HG03039 (cell line): Measurements from ENCODE around the gene HIKESHI.
"Not testable (repeated sequence)": the region's sequence is repeated elsewhere in the genome, so short reads cannot be mapped to it uniquely, and the experiment has no call there.

Experiments used
- ATAC-seq: cut with Tn5 transposase; IDR thresholded peaks from one replicate; pipeline ENCODE4 v1.9.1; 2021; ENCODE audit warnings: mild to moderate bottlenecking, moderate library complexity; ENCODE audit not compliant: unreplicated experiment

Gene HIKESHI

DNA sequence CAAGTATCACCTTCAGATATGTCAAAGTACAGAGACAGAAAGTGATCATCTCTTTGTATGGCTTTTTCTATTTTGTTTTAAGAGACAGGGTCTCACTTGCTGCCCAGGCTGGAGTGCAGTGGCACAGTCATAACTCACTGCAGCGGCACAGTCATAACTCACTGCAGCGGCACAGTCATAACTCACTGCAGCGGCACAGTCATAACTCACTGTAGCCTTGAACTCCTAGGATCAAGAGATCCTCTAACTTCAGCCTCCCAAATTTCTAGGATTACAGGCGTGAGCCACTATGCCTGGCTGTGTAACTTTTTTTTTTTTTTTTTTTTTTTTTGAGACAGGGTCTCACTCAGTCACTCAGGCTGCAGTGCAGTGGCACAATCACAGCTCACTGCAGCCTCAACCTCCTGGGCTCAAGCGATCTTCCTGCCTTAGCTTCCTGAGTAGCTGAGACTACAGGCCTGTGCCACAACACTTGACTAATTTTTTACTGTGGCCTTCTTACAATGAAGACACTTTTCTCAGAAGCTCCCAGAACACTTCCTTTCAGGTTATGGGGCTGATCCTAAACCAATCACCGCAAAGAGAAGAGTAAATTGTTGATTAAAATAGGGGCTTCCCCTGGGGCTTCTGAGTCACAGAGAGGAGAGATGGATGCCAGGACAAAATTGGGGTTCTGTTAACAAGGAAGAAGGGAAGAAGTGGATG, 9.0 kb upstream of the HIKESHI start:
- ATAC-seq, result peak; percentile 71

DNA sequence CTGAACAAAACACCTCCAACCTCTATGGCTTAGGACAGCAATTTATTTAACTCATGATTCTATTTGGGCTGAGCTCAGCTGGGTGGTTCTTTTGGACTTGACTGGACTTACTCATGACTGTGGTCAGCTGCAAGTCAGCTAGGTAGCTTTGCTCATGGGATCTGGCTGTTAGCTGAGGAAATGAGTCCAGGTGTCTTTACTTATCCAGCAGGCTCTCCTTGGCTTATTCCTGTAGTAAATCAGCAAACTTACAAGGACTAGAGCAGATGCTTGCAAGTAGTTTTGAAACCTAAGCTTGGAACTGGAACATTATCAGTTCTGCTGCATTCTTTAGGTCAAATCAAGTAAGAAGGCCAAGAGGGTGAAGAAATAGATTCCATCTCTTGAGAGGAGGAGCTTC, 8.0 kb upstream of the HIKESHI start:
- ATAC-seq, result no peak

DNA sequence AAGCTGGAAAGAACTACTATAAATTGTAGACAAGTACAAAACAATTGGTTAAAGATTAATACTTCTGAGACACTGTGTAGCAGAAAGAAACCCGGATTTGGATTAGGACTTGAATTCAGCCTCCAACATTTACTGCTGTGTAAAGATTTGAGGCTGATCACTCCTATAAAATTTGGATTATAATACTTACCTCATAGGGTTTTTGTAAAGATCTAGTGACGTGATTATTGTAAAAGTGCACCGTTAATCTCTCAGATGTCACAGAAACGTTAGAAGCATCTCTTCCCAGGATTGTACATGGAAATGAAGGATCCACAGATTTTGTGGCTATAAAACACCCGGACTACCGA, 323 bp upstream of the HIKESHI start:
- ATAC-seq, result no peak

DNA sequence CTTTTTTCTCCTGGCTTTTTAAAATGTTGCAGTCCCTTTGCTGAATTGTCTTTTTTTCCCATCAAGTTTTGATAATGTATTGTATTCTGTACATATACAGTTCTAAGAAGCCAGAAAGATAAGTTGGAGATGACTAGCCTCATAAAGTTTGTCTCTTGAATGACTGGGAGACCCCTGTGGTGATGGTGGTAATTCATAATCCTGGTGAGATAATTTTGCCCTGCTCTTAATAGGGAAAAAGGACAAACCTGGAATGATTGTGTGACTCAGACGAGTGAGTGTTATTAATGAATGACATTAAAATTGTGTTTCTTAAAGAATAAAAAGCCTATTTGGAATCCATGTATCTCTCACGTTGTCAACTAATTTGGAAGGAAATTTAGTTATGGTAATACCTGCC, 1.2 kb downstream of the HIKESHI start:
- no peak for ATAC-seq

DNA sequence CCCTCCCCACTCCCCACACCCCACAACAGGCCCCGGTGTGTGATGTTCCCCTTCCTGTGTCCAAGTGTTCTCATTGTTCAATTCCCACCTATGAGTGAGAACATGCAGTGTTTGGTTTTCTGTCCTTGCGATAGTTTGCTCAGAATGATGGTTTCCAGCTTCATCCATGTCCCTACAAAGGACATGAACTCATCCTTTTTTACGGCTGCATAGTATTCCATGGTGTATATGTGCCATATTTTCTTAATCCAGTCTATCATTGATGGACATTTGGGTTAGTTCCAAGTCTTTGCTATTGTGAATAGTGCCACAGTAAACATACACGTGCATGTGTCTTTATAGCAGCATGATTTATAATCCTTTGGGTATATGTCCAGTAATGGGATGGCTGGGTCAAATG, 6.7 kb downstream of the HIKESHI start:
- not testable (repeated sequence) for ATAC-seq

DNA sequence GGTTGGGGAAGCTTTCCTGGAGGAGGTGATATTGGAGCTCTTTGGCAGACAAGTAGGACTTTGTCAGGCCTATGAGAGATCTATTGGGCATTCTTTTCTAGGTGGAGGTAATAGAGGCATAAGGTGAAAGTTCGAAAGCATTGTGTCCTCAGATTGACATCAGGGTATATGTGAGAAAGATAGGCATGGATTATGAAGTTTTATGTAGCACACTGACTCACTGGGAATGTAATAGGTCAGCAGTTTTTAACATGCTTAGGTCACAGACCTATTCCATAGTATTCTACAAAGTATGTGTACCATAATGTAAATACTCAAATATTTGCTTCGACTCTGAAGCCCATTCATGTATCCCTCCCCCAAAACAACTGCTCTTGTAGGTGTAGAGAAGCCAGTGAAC, 11.8 kb downstream of the HIKESHI start:
- no peak for ATAC-seq

DNA sequence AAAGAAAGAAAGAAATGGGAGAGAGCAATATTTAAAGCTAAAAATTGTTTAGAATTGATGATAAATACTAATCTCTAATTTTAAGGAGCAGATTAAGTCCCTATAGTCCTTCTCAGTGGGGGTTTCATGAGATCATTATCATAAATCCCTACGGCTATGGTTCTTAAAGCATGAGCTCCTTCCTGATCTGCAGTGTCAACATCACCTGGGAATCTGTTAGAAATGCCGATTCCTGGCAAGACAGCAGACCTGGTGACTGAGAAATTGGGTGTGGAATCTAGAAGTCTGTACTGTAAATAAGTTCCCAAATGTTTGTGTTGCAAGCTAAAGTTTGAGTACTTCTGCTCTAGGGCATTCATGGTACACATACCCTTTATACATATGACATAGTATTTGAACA, 12.6 kb downstream of the HIKESHI start:
- ATAC-seq, result no peak

DNA sequence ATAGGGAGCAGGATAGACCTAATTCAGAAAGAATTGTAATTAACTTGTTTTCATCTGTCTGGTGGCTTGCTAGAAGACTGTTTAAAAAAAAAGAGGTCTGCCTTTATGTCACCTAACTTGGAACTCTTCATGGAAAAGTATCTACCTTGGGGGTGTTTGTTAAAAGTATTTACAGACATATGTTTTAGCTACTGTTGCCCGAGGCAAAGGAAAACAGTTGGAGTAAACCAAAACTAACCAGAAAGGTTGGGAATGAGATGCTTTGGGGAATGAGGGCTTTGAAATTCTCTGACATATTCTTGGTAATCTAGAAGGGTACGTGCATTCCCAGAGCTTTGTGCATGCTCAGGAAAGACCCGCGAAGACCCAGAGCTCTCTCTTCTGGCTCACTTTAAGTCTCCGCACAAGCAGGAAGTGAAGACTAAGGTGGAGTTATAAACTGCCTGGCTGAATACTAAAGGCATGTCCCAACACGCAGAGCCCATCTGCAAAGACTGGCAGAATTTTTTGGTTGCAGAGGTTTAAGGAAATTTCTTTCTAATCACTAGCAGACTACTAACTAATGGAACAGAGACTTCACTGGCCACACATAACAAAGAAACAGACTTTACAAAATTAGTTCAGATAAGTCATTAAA, 33.2 kb downstream of the HIKESHI start:
- ATAC-seq, result no peak

DNA sequence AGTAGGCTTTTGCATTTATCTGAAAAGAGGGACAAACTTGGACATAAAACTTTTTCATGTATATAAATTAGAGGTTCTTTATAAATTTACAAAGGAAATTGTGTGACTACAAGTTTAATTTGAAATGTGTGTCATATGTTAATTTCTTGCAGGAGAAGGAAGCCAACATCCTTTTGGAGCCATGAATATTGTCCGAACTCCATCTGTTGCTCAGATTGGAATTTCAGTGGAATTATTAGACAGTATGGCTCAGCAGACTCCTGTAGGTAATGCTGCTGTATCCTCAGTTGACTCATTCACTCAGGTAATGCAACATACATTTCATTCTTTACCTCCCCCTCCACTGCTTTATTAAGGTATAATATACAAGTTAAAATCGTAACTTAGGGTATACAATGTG, 35.2 kb downstream of the HIKESHI start:
- no peak for ATAC-seq

DNA sequence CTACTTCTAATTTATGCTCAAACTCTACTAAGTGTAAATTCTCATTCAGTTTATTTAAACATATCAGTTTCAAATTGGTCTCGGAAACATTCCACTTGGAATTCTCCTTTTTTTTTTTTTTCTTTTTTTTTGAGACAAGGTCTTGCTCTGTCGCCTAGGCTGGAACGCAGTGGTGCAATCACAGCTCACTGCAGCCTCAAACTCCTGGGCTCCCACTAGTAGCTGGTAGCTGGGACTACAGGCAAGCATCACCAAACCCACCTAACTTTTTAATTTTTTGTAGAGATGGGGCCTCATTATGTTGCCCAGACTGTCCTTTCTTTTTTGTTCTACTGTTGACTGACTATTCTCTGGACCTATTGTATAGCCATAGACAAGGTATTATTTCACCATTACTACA, 39.3 kb downstream of the HIKESHI start:
- ATAC-seq, result no peak

DNA sequence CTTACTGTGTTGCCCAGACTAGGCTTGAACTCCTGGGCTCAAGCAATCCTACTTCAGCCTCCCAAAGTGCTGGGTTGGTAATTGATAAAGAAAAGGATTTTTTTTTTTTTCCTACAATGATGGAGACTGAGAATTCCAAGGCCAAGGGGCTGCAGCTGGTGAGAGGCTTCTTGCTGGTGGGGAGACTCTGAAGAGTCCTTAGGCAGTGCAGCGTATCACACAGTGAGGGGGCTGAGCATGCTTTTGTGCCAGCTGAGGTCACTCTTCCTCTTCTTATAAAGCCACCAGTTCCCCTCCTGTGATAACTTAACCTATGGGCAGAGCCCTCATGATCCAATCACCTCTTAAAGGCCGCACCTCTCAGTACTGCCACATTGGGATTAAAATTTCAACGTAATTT, 44.5 kb downstream of the HIKESHI start:
- ATAC-seq, result no peak

DNA sequence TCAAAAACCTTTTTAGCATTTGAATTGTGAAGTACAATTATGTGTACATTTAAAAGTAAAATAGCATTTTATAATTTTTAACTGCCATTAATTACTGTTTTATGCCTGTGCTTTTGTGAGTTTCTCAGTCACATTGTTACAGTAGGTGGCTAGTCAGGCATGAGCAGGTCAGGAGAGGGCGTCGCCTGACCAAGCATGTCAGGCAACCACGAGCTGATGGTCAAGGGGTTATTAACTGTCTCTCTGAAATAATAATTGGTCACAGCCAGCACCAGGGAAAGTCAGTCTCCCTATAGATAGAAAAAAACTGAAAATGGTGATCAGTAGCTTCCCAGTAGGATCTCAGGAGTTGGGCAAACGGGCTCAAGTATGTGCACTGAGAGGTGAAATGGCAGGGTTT, 53.2 kb downstream of the HIKESHI start:
- no peak for ATAC-seq

DNA sequence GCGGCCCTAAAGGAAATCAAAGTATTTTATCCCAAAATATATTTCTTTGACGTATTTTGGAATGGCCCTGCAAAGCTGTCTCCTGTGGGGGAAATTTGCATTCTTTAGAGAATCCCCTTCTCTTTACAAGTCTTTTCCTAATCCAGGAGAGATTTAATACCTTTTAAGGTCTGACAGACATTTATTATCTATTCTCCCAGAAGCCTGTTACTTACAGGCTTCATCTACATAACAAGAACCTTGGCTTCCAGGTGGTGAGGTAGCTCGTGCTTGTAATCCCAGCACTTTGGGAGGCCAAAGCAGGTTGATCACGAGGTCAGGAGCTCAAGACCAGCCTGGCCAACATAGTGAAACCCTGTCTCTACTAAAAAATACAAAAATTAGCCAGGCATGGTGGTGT, 55.4 kb downstream of the HIKESHI start:
- not testable (repeated sequence) for ATAC-seq

DNA sequence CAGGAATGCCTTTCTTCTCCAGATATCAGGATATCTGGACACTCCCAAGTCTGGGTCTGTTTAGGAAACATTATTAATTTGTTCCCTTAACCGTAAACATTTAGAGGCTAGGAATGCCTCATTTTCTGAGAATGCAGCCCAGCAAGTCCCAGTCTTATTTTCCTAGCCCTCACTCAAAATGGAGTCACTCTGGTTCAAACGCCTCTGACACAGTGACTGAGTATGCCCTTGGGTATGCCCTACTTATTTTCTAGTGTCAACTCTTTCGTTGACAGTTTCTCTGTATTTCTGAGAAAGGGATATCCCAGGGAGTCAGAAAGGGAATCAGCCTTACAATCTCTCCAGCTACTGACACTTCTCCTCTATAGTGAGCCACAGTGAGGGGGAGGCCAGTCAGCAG, 56.7 kb downstream of the HIKESHI start:
- ATAC-seq, result no peak

DNA sequence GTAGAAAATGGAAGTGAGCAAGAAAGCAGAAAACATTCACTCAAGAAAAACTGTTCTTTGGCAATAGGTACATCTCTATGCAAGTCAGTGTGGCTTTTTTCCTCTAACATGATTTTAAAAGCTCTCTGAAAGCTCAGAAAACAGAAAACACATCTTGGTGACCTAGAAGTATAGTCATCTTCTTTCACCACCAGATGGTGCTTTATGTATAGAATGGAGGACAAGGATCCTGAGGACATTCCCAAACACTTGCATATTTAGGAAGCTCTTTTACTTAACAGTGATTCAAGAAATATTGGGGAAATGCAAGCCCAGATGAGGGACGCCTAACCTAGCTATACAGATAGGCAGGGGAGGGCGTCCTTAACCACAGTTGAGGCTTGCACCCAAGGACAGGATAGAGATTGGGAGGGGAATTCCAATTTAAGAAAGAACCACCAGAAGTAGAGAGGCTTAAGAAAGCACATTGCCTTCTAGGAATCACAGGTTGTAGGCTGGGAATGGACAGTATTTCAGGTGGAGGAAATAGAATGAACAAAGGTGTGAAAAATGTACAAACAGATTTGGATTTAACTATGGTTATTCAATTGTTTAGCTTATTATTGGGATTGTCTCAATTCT, 58.8 kb downstream of the HIKESHI start:
- ATAC-seq, result no peak

DNA sequence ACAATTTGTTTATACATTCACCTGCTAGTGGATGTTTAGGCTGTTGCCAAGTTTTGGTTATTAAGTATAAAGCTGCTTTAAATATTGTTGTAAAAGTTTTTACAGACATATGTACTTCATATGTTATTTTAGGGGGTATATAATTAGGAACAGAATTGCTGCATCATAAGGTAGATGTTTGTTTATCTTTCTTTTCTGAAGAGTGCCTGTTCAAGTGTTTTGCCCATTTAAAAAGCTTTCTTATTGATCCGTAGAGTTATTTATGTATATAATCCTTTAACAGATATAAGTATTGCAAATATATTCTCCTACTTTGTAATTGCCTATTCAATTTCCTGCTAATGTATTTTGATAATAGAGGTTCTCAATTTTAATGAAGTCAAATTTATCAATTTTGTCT, 61.4 kb downstream of the HIKESHI start:
- ATAC-seq, result no peak

DNA sequence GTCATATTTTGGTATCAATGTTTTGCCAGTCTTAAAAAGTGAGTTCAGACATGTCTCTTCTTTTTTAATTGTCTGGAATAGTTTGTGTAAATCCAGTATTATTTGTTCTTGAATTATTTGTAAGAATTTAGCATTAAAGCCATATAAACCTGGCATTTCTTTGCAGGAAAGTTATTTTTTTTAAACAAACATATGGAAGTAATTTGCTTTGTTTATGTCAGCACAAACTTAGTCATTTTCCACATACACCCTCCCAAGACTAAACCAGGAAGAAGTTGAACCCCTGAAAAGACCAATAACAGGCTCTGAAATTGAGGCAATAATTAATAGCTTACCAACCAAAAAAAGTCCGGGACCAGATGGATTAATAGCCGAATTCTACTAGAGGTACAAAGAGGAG, 63.5 kb downstream of the HIKESHI start:
- ATAC-seq, result no peak

DNA sequence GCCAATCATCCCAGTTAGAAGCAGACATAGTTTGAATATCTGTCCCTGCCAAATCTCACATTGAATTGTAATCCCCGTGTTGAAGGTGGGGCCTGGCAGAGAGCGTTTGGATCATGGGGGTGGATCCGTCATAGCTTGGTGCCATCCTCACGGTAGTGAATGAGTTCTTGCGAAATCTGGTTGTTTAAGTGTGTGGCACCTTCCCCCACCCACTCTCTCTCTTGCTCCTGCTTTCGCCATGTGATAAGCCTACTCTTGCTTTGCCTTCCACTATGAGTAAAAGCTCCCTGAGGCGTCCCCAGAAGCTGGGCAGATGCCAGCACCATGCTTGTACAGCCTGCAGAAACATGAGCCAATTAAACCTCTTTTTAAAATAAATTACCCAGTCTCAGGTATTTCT, 67.6 kb downstream of the HIKESHI start:
- no peak for ATAC-seq

DNA sequence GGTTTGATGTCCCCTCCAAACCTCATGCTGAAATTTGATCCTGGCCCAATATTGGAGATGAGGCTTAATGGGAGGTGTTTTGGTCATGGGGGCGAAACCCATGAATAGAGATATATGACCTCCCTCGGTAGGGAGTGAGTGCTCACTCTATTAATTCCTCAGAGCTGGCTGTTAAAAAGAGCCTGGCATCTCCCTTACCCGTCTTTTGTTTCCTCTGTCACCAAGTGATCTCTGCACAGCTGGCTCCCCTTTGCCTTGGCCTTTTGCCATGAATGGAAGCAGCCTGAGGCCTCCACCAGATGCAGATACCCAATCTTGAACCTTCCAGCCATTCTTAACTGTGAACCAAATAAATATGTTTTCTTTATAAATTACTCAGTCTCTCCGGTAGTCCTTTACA, 68.1 kb downstream of the HIKESHI start:
- no peak for ATAC-seq

DNA sequence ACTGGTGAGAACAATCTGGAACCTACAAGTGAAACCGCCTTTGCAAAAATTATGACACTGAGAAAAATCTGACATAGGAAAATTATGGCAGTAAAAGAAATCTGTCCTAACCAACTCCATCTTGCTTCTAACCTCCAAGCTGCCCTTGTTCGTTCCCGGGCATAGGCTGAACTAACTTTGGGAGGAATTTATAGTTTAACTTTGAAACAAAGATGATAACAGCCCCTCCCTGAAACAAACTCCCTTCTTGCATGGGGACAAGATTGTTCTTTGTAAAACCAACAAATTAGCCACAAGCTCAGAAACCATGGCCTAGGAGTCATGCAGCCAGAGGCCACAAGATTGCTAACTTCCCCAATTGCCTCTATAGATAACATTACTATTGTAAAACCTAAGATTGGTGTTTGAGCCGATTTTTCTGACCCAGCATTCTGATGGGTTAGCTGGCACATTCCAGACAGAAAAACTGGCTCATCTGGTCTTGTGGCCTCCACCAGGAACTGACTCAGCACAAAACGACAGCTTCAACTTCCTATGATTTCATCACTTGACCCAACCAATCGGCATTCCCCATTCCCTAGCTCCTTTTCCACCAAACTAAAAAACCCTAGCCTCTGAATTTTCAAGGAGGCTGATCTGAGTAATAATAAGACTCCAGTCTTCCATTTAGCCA, 69.0 kb downstream of the HIKESHI start:
- no peak for ATAC-seq

DNA sequence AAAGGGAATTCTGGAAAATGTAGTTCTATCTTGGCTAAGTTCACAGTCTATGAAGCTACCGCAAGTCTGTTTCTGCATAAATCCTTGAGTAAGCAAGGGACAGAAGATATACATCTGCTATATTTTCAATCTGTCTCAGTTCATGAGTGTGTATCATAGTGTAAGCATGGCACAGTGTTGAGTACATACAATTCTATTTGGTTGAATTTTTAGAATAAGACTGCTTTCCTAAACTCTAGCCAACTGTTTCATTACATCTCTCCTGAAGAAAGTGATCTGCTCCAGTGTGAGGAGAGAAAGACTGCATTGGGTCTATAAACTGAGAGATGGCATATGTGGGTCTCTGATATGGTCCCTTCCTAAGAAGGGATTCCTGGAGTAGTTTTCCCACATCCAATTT, 70.0 kb downstream of the HIKESHI start:
- no peak for ATAC-seq

DNA sequence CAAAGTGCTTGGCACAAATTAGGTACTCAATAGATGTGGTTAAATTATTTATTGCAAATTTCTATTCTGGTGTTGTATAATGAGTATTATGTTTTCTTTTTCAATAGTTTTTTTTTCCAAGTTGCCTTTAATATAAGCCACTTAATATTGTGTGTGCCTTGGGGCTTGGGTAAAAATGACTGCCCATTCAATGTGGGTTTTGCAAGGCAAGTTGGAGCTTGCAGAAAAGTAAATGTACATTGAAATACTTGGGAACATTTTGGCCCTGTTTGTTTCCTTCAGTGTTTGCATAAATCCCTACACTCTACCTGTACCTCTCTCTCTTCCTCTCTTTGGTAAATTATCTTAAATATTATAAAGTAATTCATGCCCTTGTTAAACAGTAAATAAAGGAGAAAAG, 70.5 kb downstream of the HIKESHI start:
- ATAC-seq, result no peak
